T47D (cell line): Measurements from ENCODE around the gene GRIK3.

Source experiments
- DNase-seq, 2 experiments: peaks; one replicate each; pipeline versions ENCODE4 v3.0.0 to v3.0.0-alpha.2; 2011 to 2012; ENCODE audit warnings: low read depth in 1 of 2, low spot score in 1 of 2
- JUND ChIP-seq: IDR thresholded peaks from 2 replicates; pipeline ENCODE4 v1.6.1; 2012; ENCODE audit warnings: low read depth
- in situ Hi-C: cut with HindIII; loops from 2 replicates; pipeline ENCODE4 v1.10.0; 2016; ENCODE audit warnings: low sequenced_read_pairs, low pct_unique_long_range_greater_than_20kb

GRIK3 gene

GRCh38 chr1:36847186-36847585, 187.1 kb downstream of the GRIK3 start:
- TF ChIP-seq JUND = no peak
- in situ Hi-C loops = no loop called here

DNA sequence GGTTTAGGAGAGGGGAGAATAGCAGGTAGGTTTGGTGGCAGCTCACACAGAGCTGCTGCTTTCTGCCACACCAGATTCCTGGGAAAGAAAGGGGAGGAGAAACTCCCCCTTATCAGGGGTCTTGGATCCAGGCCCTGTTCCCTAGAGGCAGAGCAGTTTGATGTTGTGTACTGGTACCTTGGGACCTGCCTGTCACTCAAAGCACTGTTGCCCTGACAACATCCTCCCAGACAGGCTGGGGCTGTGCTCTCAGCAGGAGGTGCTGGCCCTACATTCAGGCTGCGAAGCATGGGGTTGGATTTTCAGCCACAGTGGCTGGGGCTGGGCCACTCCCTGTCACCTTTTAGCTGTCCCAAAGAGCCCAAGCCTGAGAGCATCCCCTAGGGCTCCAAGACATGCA, 188.0 kb downstream of the GRIK3 start:
- in situ Hi-C loops = no loop called here
- no peak for DNase-seq
- no peak for TF ChIP-seq JUND

More at GRCh38 chr1:36847186-36847585, 187.1 kb downstream of the GRIK3 start:
- DNase-seq = no peak

DNA sequence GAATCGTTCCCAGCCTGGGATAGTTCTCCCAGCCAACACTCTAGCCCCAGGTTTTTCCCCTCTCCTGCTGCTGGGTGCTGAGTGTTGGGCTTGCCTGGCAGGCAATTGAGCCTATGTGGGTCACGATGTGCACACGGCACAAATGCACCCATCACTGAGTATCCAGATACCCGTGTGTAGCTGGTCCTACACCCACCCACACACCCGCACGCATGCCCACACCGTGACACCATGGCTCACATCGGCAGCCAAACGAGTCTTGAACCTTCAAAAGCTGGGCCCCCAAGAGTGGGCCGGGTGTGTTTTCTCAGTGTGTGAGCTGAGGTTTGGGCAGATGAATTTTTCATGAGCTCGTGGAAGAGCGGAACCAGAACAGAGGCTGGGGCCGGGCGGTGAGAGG, 188.5 kb downstream of the GRIK3 start:
- no peak for TF ChIP-seq JUND
- in situ Hi-C loops = no loop called here
- DNase-seq = no peak

- no peak for DNase-seq
- no peak for TF ChIP-seq JUND
- in situ Hi-C loops = no loop called here
Measured at GRCh38 chr1:36844917-36845316, 189.4 kb downstream of the GRIK3 start.

DNA sequence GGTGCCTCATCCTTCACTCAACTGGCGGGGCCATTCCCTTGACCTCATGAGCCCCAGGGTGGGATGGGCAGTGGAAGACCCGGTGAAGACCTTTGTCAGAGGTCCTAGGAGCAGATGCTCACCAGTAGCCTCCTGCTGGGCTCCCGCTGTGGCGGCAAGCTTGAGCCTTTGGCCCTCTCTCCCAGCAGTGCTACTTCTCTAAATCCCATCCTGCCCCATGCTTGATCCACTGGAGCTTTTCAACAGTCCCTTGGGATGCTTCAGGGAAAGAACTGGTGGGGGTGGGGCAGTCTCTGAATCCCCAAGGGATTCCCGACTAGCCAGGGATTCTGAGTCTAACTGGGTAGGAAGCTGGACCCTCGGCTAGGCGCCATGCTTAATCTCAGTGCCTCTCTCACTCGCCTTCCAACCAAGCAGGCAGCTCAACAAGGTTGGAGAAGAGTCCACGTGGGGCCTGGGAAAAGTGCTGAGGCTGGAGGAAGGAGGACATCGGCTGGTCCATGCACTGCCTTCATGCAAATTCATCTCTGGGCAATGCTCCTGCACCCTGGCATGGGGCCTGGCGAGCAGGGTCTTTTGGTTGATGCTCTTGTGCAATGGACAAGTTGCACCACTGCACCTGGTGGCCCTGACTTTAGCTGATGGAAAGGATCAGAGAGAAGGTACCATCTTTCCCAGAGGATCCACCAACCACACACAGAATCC, 190.3 kb downstream of the GRIK3 start:
- no peak for TF ChIP-seq JUND
- no peak for DNase-seq
- in situ Hi-C loops = no loop called here

DNA sequence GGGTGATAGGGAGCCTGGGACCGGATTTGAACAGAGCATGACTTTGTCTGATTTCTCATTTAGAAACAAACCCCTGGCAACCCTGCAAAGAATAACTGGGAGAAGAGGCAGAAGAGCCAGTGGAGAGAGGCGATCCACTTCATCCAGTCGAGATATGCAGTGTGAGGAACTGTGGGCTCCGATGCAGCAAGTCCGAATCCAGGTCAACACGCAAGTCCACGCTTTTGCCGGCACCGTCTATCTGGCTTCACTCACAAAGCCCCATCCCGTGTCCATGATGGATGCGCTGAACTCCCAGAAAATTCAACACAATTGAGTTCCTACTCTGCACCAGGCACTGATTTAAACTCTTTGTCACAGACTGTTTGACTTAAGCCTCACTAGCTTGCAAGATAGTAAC, 191.3 kb downstream of the GRIK3 start:
- DNase-seq = no peak
- no peak for TF ChIP-seq JUND
- in situ Hi-C loops = no loop called here

GRCh38 chr1:36842448-36842847, 191.9 kb downstream of the GRIK3 start:
- no peak for TF ChIP-seq JUND
- in situ Hi-C loops = no loop called here
- no peak for DNase-seq

DNA sequence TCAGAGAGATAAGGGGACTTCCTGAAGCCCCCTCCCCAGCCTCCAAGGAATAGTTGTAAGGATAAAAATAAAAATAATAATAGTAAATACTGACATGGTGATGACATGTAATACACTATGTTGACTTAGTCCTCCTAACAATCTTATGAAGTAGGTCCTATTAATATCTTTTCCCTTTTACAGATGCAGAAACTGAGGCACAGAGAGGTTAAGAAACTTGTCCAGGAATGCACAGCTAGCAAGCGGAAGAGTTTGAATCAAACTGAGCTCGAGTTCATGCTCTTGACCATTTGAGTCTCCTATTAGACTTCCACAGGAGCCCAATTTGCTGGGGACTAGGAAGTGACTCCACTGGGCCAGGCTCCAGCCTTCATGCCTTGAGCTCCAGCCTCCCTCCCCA, 194.8 kb downstream of the GRIK3 start:
- no peak for TF ChIP-seq JUND
- in situ Hi-C loops = no loop called here
- no peak for DNase-seq

DNA sequence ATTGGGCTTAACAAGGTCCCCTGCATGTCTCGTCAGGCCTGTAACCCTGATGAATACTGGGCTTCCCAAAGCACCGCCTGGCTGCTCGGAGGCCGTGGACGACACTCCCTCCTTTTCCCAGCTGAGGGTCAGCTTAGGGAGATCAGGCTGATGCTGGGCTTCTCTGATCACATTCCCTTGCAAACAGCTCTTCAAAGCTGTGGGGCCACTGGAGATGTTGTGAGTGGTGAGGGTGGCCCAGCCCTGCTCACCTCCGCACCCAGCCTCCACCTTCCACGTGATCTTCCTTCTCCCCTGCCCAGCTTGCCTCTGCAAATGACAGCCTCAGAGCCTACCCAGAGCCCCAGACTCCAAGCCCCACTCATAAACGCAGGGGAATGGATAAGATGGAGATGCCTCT, 195.4 kb downstream of the GRIK3 start:
- no peak for DNase-seq
- TF ChIP-seq JUND = no peak
- in situ Hi-C loops = no loop called here

DNA sequence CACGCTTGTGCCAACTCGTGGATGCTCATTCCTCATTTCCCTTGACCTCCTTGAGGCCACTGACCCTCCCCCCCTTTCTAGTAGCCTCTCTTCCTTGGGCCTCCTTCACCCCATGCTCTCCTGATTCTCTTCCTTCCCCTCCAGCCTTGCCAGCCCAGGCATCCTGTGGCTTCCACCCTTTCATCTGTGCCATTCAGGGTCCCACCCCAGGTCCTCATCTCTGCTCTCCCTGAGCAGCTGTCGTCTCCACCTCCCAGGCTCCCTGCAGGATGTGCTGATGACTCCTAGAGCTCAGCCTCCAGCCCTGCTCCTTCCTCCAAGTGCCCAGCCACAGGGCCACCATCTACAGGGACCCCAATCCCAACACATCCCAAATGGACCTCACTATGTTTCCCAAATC, 197.4 kb downstream of the GRIK3 start:
- in situ Hi-C loops = no loop called here
- no peak for DNase-seq
- TF ChIP-seq JUND = no peak

DNA sequence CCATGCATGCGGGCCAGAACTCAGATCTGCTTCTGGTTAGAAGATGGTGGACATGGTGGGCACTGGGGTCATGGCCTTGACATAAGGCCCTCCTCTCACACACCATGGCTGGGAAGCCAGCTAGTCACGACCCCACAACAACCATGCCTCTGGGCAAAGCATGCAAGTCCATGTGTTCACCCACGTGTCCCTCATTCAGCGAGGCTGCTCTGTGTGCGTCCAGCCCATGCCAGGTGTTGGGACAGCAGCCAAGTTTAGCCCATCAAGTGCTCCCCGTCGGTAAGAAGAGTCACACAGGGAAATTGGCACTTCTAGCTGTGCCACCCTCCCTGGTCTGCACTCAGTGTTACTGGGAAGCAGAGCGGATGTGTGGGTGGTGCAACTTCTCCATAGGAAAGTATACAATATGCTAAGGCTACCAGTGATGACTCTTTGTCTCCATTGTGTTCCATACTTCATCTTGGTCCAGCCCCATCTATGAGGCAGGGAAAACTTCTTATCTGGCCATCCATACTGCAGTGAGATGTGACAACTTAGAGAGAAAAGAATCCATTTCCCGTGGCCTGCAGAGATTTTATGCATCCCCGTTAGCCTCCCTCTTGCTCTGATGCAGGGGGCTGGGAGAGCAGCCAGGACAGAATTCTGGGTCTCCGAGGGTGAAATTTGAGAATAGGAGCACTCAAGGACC, 198.0 kb downstream of the GRIK3 start:
- no peak for DNase-seq
- no peak for TF ChIP-seq JUND
- in situ Hi-C loops = no loop called here

DNA sequence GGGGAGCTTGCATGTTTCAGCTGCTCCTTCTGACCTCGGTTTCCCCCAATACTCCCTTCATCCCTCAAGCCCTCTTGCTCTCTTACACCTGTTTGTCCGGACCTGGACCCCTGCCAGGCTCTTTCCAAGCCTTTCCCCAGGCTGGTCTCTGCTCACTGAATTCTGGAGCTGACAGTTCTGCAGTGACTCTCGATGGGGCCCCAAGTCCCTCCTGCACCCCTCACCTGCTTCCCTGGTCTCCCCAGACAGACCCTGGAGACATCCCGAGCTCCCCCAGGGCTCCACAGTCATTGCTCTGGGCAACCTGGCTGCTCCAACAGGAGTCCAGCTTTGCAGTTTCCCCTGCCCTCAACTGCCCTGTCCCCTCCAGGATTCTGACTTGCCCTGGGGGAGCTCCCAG, 198.6 kb downstream of the GRIK3 start:
- no peak for TF ChIP-seq JUND
- no peak for DNase-seq
- in situ Hi-C loops = no loop called here

- peak; percentile 16 to 73 for DNase-seq
- in situ Hi-C loops = no loop called here
- TF ChIP-seq JUND = no peak
Measured at GRCh38 chr1:36835017-36835695, 199.2 kb downstream of the GRIK3 start.
